ENCODE results near the gene GPR162. TPM values are rescaled to one million over a fixed set of nuclear protein-coding genes. Genes with fewer than 3 reads are reported as not detected.

The GPR162 gene
- total RNA-seq, 1 donor: 1.4 TPM

- peaks cover 9% of the 10 kb centered on the region for H4K20me1 ChIP-seq (ENCODE audit: insufficient read depth, low read length)
- TF ChIP-seq CTCF (IDR thresholded peaks at IDR 0.05; ENCODE audit: extremely low read depth, low read depth, low read length): no peak
Measured at GRCh38 chr12:6818645-6819044, 3.0 kb upstream of the GPR162 start.

GRCh38 chr12:6819106-6820030 lies 2.3 kb upstream of the GPR162 start:
- H3K36me3 ChIP-seq (ENCODE audit: insufficient read depth, low read length): no peaks in the 10 kb centered on the region
- no peak for TF ChIP-seq CTCF (IDR thresholded peaks at IDR 0.05; ENCODE audit: extremely low read depth, low read depth, low read length)
- peak; percentile 80 for DNase-seq (ENCODE audit: insufficient read length, low spot score, missing footprints)
- no peak overlapping the region for H3K27ac ChIP-seq (ENCODE audit: low read depth, low read length)
- no peaks in the 10 kb centered on the region for H3K9me3 ChIP-seq (ENCODE audit: low read depth, low read length)
- peaks cover 5% of the 10 kb centered on the region for H3K4me1 ChIP-seq (ENCODE audit: insufficient read depth, low read length)
- H3K4me3 ChIP-seq (ENCODE audit: insufficient read depth, low read length): no peak overlapping the region
- H2AFZ ChIP-seq (ENCODE audit: low read length): no peak overlapping the region
- no peaks in the 10 kb centered on the region for H3K79me2 ChIP-seq (ENCODE audit: insufficient read depth, low read length)
- peaks cover 9% of the 10 kb centered on the region for H4K20me1 ChIP-seq (ENCODE audit: insufficient read depth, low read length)
- no peak overlapping the region for H3K4me2 ChIP-seq (ENCODE audit: insufficient read depth, low read length)
- peaks cover 9% of the 10 kb centered on the region for H3K27me3 ChIP-seq (ENCODE audit: insufficient read depth, low read length)

More at GRCh38 chr12:6818645-6819044, 3.0 kb upstream of the GPR162 start:
- Histone ChIP-seq H3K36me3 (ENCODE audit: insufficient read depth, low read length) (no peaks in the 10 kb centered on the region), H3K79me2 (ENCODE audit: insufficient read depth, low read length) (no peaks in the 10 kb centered on the region), H3K4me1 (ENCODE audit: insufficient read depth, low read length) (peaks cover 5% of the 10 kb centered on the region), H3K4me3 (ENCODE audit: insufficient read depth, low read length) (no peak overlapping the region), H3K9me3 (ENCODE audit: low read depth, low read length) (no peaks in the 10 kb centered on the region), H2AFZ (ENCODE audit: low read length) (no peak overlapping the region), H3K4me2 (ENCODE audit: insufficient read depth, low read length) (no peak overlapping the region), H3K27ac (ENCODE audit: low read depth, low read length) (no peak overlapping the region), H3K27me3 (ENCODE audit: insufficient read depth, low read length) (peaks cover 16% of the 10 kb centered on the region)
- DNase-seq (ENCODE audit: insufficient read length, low spot score, missing footprints): peak; percentile 71

GRCh38 chr12:6820166-6820565 lies 1.5 kb upstream of the GPR162 start:
- no peak overlapping the region for H3K4me3 ChIP-seq (ENCODE audit: insufficient read depth, low read length)
- no peaks in the 10 kb centered on the region for H3K79me2 ChIP-seq (ENCODE audit: insufficient read depth, low read length)
- no peaks in the 10 kb centered on the region for H3K9me3 ChIP-seq (ENCODE audit: low read depth, low read length)
- H3K36me3 ChIP-seq (ENCODE audit: insufficient read depth, low read length): no peaks in the 10 kb centered on the region
- H4K20me1 ChIP-seq (ENCODE audit: insufficient read depth, low read length): peaks cover 9% of the 10 kb centered on the region
- H3K4me1 ChIP-seq (ENCODE audit: insufficient read depth, low read length): peaks cover 7% of the 10 kb centered on the region
- no peak overlapping the region for H2AFZ ChIP-seq (ENCODE audit: low read length)
- peaks cover 9% of the 10 kb centered on the region for H3K27me3 ChIP-seq (ENCODE audit: insufficient read depth, low read length)
- no peak overlapping the region for H3K4me2 ChIP-seq (ENCODE audit: insufficient read depth, low read length)
- peak; percentile 47 for DNase-seq (ENCODE audit: insufficient read length, low spot score, missing footprints)
- no peak overlapping the region for H3K27ac ChIP-seq (ENCODE audit: low read depth, low read length)
- TF ChIP-seq CTCF (IDR thresholded peaks at IDR 0.05; ENCODE audit: extremely low read depth, low read depth, low read length): no peak

- no peak overlapping the region for H3K27ac ChIP-seq (ENCODE audit: low read depth, low read length)
- no peaks in the 10 kb centered on the region for H3K36me3 ChIP-seq (ENCODE audit: insufficient read depth, low read length)
- peak overlapping the region; percentile 73 for H3K4me2 ChIP-seq (ENCODE audit: insufficient read depth, low read length)
- H3K27me3 ChIP-seq (ENCODE audit: insufficient read depth, low read length): peaks cover 9% of the 10 kb centered on the region
- H3K4me3 ChIP-seq (ENCODE audit: insufficient read depth, low read length): no peak overlapping the region
- DNase-seq (ENCODE audit: insufficient read length, low spot score, missing footprints): peak; percentile 71
- H3K4me1 ChIP-seq (ENCODE audit: insufficient read depth, low read length): peaks cover 17% of the 10 kb centered on the region
- TF ChIP-seq CTCF (IDR thresholded peaks at IDR 0.05; ENCODE audit: extremely low read depth, low read depth, low read length): no peak
- no peak overlapping the region for H2AFZ ChIP-seq (ENCODE audit: low read length)
- peaks cover 3% of the 10 kb centered on the region for H3K79me2 ChIP-seq (ENCODE audit: insufficient read depth, low read length)
- H4K20me1 ChIP-seq (ENCODE audit: insufficient read depth, low read length): peaks cover 7% of the 10 kb centered on the region
- no peaks in the 10 kb centered on the region for H3K9me3 ChIP-seq (ENCODE audit: low read depth, low read length)
Measured at GRCh38 chr12:6822426-6823135, 960 bp downstream of the GPR162 start.
